Heart right ventricle (tissue), 16 donors: Measurements from ENCODE around the gene TTC24. TPM values are rescaled to one million over a fixed set of nuclear protein-coding genes. Genes with fewer than 3 reads are reported as not detected.
"Not testable (repeated sequence)": the region's sequence is repeated elsewhere in the genome, so short reads cannot be mapped to it uniquely, and the experiment has no call there.

Source experiments
- ATAC-seq, 8 donors: fragments of 200-7000 bp; cut with Tn5 transposase; one replicate each; pipeline ENCODE4 v1.9.1; 2020; ENCODE audit warnings: mild to moderate bottlenecking in 8 of 8, moderate library complexity in 8 of 8, moderate number of reproducible peaks in 1 of 8
- DNase-seq, 2 donors: peaks; one replicate each; pipeline ENCODE4 v3.0.0-alpha.2; 2020
- H3K27ac ChIP-seq, 10 donors: fragments of 200-600 bp; sonication (generic) in 2 of 10; one replicate each; pipeline versions ENCODE4 v1.5.0 to v1.8.0; 2020 to 2022; ENCODE audit warnings: mild to moderate bottlenecking in 3 of 10
- H3K27me3 ChIP-seq, 7 donors: fragments of 200-600 bp; one replicate each; pipeline ENCODE4 v1.8.0; 2021 to 2022; ENCODE audit warnings: mild to moderate bottlenecking in 2 of 7
- H3K36me3 ChIP-seq, 9 donors: fragments of 200-600 bp; sonication (generic) in 1 of 9; one replicate each; pipeline versions ENCODE4 v1.5.0 to v1.8.0; 2020 to 2022; ENCODE audit warnings: mild to moderate bottlenecking in 2 of 9
- H3K4me1 ChIP-seq, 9 donors: fragments of 200-600 bp; sonication (generic) in 1 of 9; one replicate each; pipeline versions ENCODE4 v1.5.0 to v1.8.0; 2020 to 2022; ENCODE audit warnings: mild to moderate bottlenecking in 4 of 9
- H3K4me3 ChIP-seq, 10 donors: fragments of 200-600 bp; sonication (generic) in 2 of 10; one replicate each; pipeline versions ENCODE4 v1.5.0 to v1.8.0; 2020 to 2022; ENCODE audit warnings: mild to moderate bottlenecking in 7 of 10, moderate library complexity in 2 of 10
- H3K9me3 ChIP-seq, 11 donors: fragments of 200-600 bp in 10 of 11; sonication (generic) in 2 of 11; one replicate each; pipeline versions ENCODE4 v1.5.0 to v1.8.0; 2013 to 2022; ENCODE audit warnings: mild to moderate bottlenecking in 2 of 11, control low read depth in 1 of 11, moderate library complexity in 1 of 11
- CTCF ChIP-seq, 9 donors: fragments of 200-600 bp; sonication (generic) in 2 of 9; IDR thresholded peaks; one replicate each; pipeline versions ENCODE4 v1.5.0 to v1.8.0; 2021 to 2022; ENCODE audit warnings: antibody characterized with exemption in 9 of 9, mild to moderate bottlenecking in 5 of 9, moderate library complexity in 1 of 9
- WGBS, 2 donors: extraction: QIAGEN DNeasy Blood & Tissue Kit; methylation state at CpG; one replicate each; pipeline ENCODE4 v1.1.7; 2013; ENCODE audit warnings: inconsistent platforms in 1 of 2; 5-methylcytosine and 5-hydroxymethylcytosine counted together
- intact Hi-C, 10 donors: fragments of 100-400 bp; cut with DNase I; formaldehyde crosslinking; loops; one replicate each; pipeline versions ENCODE4 v1.11.1 to v1.14.2; 2022
- polyA plus RNA-seq, 2 donors: library from polyadenylated mRNA; stranded (reverse); fragments of 200-250 nt; gene quantifications; one replicate each; pipeline ENCODE4 v1.2.3, GENCODE V29; 2013
- total RNA-seq, 10 donors: library from RNA; stranded (reverse); fragmentation: NEBNext Ultra II Directional in 3 of 10; extraction: Animal tissue kit (Norgen Biotek cat#: 25700) in 3 of 10; gene quantifications; one replicate each; pipeline versions ENCODE4 v1.2.1 to v1.2.4, GENCODE V29; 2021 to 2023
- donor health status: Arrhythmogenic right ventricular cardiomyopathy.
- donor health status: ischemic (EF 13 %, LVEDD 7.1; RV severe dilation, severe dysfunction).
- donor health status: healthy with polysubstance abuse.
- donor health status: DM: no; HTN: yes; CAD: no.
- donor health status: DM: no; HTN: no; CAD: no.
- donor health status: ischemic (EF 25% LVEDD 6.9; RV normal size, moderate dysfunction).
- donor health status: ischemic (EF 25% LVEDD 5.7; RV mildly dilated, moderate dysfunction).
- donor health status: healthy.
- donor health status: DM: yes; HTN: yes; CAD: no.
- donor health status: Ischemic cardiomyopathy.
- donor health status: ischemic (EF 35%, LVEDD 5.7; RV mildly dilated, moderate dysfunction).
- donor health status: nonischemic (EF 11% LVEDD 7.7; RV severe dilation, severe dysfunction).
- donor health status: DM: yes; HTN: yes; CAD: no.
- donor health status: PGD.
- donor health status: ischemic (EF 29% LVEDD 5.4; RV normal size, mild dysfunction).
- donor health status: nonischemic (EF 23%, LVEDD 6.1; RV moderate dilation, normal function).

Gene TTC24
- total and polyA plus RNA-seq, 12 donors, result 0.03 to 0.21 TPM; not detected in 10

DNA sequence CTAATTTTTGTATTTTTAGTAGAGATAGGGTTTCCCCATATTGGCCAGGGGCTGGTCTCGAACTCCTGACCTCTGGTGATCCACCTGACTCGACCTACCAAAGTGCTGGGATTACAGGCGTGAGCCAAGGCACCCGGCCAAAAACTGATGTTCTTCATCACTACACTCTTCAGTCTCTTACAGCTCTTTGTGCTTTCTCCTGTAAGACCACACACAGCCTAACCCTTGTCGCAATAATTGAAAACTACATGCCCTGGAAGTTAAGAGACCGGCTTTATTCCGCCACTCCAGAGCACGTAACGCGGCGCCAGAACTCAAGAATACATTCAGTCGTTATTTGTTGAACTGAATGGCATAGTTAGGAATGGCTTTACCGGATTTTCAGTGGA lies 21.2 kb downstream of the TTC24 start:
- WGBS, 2 donors, result 2 to 5% methylated on average over 13 of the region's 13 CpGs
- no peak for DNase-seq
- no peak for TF ChIP-seq CTCF (IDR thresholded peaks at IDR 0.05)
- no peaks in the 10 kb centered on the region for H3K9me3 ChIP-seq
- no peaks in the 10 kb centered on the region for H3K27me3 ChIP-seq
- peak overlapping the region in 7 of 10 donors; percentile 57 to 84 (median 80) for H3K27ac ChIP-seq
- peak in 5 of 8 donors; percentile 6 to 18 (median 10) for ATAC-seq
- peaks cover 7 to 25% (median 15%) of the 10 kb centered on the region in 9 donors for H3K4me1 ChIP-seq
- peak overlapping the region; percentile 34 to 85 (median 70) for H3K4me3 ChIP-seq
- H3K36me3 ChIP-seq, result peaks cover 0 to 37% (median 6%) of the 10 kb centered on the region in 9 donors
- intact Hi-C loops, result loop anchor here in 5 of 10 donors (5.0 to 10.0 kb wide), 5 partner anchors 98 to 216 kb away; partner anchors contain the start of gene MEF2D (in 1 of the 5)

DNA sequence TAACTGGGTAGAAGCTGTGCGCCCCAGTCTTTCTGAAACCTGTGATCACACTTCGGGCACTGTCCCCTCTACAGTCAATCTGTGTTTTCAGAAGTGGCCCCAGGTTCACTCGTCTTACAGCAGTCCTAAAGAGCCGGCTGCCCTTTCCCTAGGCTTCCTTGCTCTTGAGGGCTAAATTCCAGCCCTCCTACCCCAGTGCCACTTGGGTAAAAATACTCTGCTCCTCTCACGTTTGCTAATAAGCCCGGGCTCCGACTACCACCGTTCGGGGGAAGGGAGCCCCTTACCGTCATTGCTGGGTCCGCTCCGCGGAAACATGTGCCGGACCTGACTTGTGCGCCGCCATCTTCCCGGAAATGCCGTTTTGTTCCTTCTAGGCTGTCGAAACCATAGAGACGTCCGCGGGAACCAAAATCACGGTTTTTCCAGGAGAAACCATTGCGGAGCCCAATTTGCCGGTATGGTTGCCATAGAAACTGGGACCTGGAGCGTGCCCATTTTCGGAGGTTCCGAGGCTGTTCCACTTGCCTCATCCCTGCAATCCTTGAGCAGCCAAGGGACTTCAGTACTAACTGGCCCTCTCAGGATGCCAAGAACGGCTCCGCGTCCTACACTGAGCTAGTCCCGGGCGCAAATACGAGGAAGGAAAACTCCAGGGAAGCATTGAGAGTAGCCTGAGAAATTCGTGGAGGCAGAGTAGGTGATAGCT lies 21.8 kb downstream of the TTC24 start, which contains the start of gene GPATCH4:
Gene GPATCH4, minus strand, starts transcription at position 358 of the 709 bp plus-strand sequence.
- WGBS, 2 donors, result 0 to 1% methylated on average over 35 of the region's 35 CpGs
- peak; percentile 59 to 84 for DNase-seq

GRCh38 chr1:156601892-156602291 lies 22.4 kb downstream of the TTC24 start:
- intact Hi-C loops, result loop anchor here in 5 of 10 donors (2.0 to 10.0 kb wide), 6 partner anchors 100 to 217 kb away; partner anchors contain the start of gene MEF2D (in 1 of the 5)
- H3K36me3 ChIP-seq, result peaks cover 0 to 25% (median 6%) of the 10 kb centered on the region in 9 donors
- peaks cover 7 to 25% (median 15%) of the 10 kb centered on the region in 9 donors for H3K4me1 ChIP-seq
- peak in 7 of 8 donors; percentile 2 to 22 (median 6) for ATAC-seq
- no peaks in the 10 kb centered on the region for H3K27me3 ChIP-seq
- peak overlapping the region in 9 of 10 donors; percentile 57 to 84 (median 80) for H3K27ac ChIP-seq
- WGBS, 2 donors, result 76 to 80% methylated on average over 12 of the region's 12 CpGs
- H3K4me3 ChIP-seq, result peak overlapping the region; percentile 34 to 85 (median 70)
- no peaks in the 10 kb centered on the region for H3K9me3 ChIP-seq
- DNase-seq, result no peak
- TF ChIP-seq CTCF (IDR thresholded peaks at IDR 0.05), result no peak

More for the DNA sequence above, 21.8 kb downstream of the TTC24 start, which contains the start of gene GPATCH4:
- Histone ChIP-seq H3K27me3 (no peaks in the 10 kb centered on the region), H3K4me3 (peak within 1 kb of the TSS; percentile 34 to 85 (median 70)), H3K9me3 (no peaks in the 10 kb centered on the region), H3K27ac (peak within 1 kb of the TSS in 9 of 10 donors; percentile 57 to 84 (median 80)), H3K4me1 (peaks cover 7 to 25% (median 15%) of the 10 kb centered on the region in 9 donors), H3K36me3 (peaks cover 0 to 31% (median 6%) of the 10 kb centered on the region in 9 donors)
- no peak for TF ChIP-seq CTCF (IDR thresholded peaks at IDR 0.05)
- ATAC-seq, result peak; percentile 78 to 92 (median 87)
- intact Hi-C loops, result loop anchor here in 5 of 10 donors (5.0 to 10.0 kb wide), 5 partner anchors 99 to 216 kb away; partner anchors contain the start of gene MEF2D (in 1 of the 5)

GRCh38 chr1:156602557-156602993 lies 23.1 kb downstream of the TTC24 start:
- no peak for ATAC-seq

GRCh38 chr1:156607344-156607743 lies 27.8 kb downstream of the TTC24 start:
- H3K9me3 ChIP-seq, DNase-seq, H3K27ac ChIP-seq, H3K4me1 ChIP-seq, H3K36me3 ChIP-seq, H3K4me3 ChIP-seq, ATAC-seq: not testable (repeated sequence)
- 84 to 90% methylated on average over 4 of the region's 4 CpGs for WGBS, 2 donors
- intact Hi-C loops, result loop anchor here in 6 of 10 donors (5.0 to 10.0 kb wide), 5 partner anchors 123 to 223 kb away; no protein-coding TSS in a partner anchor
- peaks cover 0 to 22% (median 0%) of the 10 kb centered on the region in 7 donors for H3K27me3 ChIP-seq

More at GRCh38 chr1:156602557-156602993, 23.1 kb downstream of the TTC24 start:
- Histone ChIP-seq H3K36me3 (peaks cover 0 to 18% (median 6%) of the 10 kb centered on the region in 9 donors), H3K27me3 (no peaks in the 10 kb centered on the region), H3K4me1 (peaks cover 7 to 25% (median 15%) of the 10 kb centered on the region in 9 donors), H3K27ac (no peak overlapping the region), H3K9me3 (no peaks in the 10 kb centered on the region), H3K4me3 (no peak overlapping the region)
- peak in 5 of 9 donors; percentile 22 to 42 (median 37) for TF ChIP-seq CTCF (IDR thresholded peaks at IDR 0.05)
- no peak for DNase-seq
- intact Hi-C loops, result loop anchor here in 5 of 10 donors (2.0 to 10.0 kb wide), 6 partner anchors 100 to 218 kb away; partner anchors contain the start of gene MEF2D (in 1 of the 5)
- WGBS, 2 donors, result 39 to 41% methylated on average over 10 of the region's 10 CpGs
